ENCODE measurements around the gene CERS4.
"Not testable (repeated sequence)": the region's sequence is repeated elsewhere in the genome, so short reads cannot be mapped to it uniquely, and the experiment has no call there.

The CERS4 gene

DNA sequence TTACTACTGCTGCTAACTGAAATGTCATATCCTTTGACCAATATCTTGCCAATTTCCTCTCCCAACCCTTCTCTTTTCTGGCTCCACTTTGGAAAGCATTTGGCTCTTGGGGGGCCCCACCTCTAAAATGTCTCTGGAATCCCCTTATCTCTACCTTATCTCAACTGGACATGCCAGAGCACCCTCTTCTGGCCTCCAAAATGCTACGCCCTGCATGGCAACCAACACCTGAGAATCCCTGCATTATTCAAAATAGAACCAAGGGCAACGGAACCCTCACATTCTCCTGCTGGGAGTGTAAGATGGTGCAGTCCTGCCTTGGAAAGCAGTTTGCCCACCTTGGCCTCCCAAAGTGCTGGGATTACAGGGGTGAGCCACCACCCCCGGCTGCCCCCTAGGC is 35.3 kb downstream of the CERS4 start:
- ATAC-seq: no peak

DNA sequence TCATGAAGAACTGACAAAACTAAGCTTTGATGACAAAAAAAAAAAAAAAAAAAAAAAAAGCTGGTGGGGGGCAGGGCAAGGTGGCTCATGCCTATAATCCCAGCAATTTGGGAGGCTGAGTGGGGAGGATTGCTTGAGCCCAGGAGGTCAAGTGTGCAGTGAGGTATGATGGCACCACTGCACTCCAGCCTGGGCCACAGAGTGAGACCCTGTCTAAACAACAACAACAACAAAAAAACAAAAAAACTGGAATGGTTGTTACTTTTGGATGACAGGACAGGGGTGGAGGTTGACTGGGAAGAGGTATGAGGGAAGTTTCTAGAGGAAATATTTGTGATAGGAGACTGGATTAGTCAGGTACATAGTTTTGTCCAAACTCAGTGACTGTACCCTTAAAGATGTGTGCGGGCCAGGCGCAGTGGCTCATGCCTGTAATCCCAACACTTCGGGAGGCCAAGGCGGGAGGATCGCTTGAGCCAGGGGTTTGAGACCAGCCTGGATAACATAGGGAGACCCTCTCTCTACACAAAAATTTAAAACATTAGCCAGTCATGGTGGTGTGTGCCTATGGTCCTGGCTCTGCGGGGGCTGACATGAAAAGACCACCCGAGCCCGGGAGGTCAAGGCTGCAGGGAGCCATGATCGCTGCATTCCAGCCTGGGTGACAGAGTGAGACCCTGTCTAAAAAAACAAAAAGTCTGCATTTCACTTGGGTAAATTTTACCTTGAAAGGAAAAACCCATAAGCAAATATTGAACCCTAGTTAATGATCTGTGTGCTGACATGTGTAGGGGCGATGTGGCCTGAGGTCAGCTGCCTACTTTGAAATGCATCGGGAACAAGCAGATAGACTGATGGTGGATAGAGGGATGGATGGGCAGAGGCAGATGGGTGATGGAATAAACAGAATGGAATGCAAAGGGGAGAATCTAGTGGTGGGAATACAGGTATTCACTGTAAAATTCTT is 37.0 kb downstream of the CERS4 start:
- no peak for ATAC-seq

DNA sequence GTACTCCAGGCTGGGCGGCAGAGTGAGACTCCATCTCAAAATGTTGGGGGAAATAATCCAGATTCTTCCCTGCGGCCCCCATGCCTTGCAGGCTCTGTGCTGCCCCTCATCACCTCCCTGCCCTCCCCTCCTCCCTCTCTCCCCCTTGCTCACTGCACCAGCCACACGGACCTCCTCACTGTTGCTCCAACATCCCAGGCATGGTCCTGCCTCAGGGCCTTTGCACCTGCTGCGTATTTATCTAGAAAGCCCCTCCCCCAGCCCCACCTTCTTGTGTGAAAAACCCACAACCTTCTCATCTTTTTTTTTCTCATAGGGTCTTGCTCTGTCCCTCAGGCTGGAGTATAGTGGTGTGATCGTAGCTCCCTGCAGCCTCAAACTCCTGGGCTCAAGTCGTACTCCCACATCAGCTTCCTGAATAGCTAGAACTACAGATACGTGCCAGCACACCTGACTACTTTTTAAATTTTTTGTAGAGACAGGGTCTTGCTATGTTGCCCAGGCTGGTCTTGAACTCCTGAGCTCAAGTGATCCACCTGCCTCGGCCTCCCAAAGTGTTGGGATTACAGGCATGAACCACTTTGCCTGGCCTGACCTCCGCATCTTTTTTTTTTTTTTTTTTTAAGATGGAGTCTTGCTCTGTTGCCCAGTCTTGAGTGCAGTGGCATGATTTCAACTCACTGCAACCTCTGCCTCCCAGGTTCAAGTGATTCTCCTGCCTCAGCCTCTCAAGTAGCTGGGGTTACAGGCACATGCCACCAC is 38.1 kb downstream of the CERS4 start:
- ATAC-seq: not testable (repeated sequence)

DNA sequence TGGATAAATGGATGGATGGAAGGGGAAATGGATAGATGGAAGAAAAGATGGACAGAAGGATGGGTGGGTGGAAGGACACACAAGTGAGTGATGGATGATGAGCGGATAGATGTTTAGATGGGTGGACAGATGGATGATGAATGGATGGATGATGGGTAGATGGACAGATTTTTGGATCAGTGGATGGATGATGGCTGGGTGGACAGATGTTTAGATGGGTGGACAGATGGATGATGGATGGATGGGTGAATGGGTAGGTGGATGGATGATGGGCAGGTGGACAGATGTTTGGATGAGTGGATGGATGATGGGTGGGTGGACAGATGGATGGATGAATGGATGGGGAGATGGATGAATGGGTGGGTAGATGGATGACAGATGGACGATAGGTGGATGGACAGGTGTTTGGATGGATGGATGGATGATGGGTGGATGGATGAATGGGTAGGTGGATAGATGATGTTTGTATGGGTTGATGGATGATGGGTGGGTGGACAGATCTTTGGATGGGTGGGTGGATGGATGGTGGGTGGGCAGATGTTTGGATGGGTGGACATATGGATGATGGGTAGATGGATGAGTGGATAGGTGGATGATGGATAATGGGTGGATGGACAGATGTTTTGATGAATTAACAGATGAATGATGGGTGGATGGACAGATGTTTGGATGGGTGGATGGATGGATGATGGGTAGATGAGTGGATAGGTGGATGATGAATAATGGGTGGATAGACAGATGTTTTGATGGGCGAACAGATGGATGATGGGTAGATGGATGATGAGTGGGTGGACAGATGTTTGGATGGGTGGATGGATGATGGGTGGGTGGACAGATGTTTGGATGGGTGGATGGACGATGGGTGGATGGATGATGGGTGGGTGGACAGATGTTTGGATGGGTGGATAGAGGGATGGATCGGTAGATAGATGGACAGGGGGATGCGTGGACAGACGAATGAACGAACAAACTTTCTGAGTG is 39.5 kb downstream of the CERS4 start:
- no peak for ATAC-seq

DNA sequence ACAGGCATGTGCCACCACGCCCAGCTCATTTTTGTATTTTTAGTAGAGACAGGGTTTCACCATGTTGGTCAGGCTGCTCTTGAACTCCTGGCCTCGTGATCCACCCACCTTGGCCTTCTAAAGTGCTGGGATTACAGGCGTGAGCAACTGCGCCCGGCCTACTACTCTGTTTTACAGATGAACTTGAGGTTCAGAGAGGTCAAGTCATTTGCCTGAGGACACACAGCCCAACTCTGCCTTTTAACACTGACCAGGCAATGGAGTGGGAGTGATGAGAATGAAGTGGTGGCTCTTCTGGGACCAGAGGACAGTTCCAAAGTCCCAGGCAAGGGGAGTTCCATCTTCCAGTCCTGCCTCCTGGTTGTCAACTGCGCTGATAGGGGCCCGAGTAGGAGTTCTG is 41.4 kb downstream of the CERS4 start:
- ATAC-seq: no peak

DNA sequence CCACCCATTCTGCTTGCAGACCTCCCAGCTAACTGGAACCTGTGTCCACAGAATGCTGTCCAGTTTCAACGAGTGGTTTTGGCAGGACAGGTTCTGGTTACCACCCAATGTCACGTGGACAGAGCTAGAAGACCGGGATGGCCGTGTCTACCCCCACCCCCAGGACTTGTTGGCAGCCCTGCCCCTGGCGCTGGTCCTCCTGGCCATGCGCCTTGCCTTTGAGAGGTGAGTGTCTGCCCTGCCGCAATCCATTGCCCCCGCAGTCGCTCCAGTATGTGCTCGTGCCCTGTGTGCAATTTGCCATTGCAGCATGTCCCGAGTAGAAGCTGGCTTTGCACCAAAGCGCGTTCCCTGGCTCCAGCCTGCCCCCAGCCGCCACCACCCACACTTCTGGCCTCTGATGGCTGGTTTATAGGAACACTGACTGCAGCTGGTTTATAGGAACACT is 41.9 kb downstream of the CERS4 start:
- no peak for ATAC-seq

DNA sequence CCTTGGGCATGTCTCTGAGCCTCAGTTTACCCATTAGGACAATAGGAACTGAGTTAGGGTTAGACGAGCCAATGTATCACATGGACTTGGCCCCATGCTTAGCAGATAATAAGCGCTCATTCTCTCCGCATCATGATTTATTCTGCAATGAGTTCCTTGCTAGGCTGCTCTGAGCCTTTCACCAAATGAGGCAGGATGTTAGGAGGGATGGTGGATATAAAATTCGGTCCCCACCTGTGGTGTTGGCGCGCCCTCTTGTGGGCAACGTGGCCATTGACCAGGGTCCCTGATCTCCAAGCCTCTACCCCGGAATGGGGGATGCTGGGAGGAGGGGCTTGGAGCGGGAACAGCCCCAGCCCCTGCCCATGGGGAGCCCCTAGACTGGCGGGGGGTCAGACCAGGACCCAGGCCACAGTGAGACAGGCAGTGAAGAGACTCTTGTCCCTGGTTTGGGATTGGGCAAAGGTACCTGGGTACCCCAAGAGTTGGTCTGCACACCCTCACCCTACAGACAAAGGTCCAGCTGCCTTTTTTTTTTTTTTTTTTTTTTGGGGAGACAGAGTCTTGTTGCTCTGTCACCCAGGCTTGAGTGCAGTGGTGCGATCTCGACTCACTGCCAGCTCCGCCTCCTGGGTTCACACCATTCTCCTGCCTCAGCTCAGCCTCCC is 43.9 kb downstream of the CERS4 start:
- ATAC-seq: peak; percentile 86 to 94

DNA sequence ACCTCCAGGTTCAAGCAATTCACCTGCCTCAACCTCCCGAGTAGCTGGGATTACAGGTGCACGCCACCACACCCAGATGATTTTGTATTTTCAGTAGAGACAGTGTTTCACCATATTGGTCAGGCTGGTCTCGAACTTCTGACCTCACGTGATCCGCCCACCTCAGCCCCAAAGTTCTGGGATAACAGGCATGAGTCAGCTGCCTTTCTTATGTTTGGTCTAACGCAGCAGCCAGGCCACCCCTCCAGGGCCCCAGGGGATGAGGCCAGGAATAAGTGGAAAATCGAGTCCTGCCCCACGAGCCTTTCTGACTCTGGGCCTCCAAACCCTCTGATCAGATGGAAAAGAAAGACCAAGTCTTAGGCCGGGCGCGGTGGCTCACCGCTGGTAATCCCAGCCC is 44.5 kb downstream of the CERS4 start:
- ATAC-seq: no peak

DNA sequence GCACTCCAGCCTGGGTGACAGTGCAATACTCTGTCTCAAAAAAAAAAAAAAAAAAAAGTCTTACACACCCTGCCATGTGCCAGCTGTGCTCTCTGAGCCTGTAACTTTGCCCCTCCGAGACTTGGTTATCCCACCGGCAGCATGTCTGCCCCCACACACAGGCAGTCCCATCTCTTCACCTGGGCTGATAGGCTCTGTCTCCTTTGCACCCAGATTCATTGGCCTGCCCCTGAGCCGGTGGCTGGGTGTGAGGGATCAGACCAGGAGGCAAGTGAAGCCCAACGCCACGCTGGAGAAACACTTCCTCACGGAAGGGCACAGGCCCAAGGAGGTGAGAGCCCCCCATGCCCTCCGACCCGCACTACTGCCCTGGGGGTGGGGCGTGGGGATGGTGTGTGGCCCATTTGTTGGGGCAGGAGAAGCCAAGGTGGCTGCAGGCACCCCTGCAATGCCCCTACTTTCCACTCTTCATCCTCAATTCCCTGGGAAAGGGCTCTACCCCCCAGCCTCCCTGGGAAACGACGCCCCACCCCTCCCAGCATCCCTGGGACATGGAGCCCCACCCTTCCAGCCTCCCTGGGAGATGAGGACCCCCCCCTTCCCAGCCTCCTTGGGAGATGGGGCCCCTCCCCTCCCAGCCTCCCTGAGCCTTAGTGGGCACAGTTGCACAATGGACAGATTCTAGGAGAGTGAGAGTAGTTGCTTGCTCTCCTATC is 45.3 kb downstream of the CERS4 start:
- ATAC-seq: no peak

DNA sequence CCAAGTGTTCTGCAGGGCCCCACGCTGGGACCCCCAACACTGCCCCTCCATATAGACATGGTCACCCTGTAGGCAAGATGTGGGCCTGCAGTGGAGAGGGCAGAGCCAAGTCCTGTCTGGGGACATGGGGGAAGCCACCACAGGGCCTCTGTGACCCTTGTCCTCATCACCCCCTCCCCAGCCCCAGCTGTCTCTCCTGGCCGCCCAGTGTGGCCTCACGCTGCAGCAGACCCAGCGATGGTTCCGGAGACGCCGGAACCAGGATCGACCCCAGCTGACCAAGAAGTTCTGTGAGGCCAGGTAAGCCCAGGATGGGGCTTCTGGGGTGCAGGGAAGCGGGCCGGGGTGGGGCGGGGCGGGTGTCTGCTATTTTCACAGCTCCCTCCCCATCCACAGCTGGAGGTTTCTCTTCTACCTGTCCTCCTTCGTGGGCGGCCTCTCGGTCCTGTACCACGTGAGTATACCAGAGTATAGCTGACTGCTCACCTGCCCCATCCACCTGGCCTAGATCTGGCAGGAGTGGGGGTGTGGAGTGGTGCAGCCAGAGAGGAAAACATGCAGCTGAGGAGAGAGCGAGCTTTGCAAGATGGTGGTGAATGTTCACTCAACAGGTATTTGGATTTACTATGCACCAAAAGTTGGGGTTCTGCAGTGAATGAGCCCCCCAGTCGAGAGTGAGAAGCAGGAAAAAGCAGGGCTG is 46.4 kb downstream of the CERS4 start:
- ATAC-seq: no peak

DNA sequence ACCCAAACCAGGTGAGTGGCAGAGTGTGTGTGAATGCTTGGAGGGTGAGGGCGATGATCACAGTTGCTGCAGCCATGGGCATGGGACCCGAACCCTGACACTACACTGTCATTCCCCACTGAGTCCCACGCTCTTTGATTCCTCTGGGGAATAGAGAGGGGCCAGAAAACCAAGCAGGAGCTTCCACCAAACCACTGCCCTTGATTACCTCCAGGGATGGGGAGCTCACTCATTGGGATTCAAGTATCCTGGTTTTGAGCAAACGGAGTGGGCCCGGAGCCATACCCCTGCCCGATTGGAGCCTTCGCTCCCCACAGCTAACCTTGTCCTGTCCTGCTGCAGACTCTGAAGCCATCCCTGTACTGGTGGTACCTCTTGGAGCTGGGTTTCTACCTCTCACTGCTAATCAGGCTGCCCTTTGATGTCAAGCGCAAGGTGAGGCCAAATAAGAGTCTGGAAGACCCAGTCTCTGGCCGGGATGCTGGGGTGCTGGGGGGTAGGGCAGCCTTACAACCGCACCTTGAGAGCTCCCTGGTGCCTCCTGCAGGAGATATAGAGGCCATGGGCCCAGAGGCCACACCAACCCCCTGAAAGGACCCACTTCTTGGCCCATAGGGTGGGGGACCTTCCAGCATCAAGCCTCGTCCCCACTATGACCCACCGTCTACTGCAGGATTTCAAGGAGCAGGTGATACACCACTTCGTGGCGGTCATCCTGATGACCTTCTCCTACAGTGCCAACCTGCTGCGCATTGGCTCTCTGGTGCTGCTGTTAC is 47.3 kb downstream of the CERS4 start:
- no peak for ATAC-seq

DNA sequence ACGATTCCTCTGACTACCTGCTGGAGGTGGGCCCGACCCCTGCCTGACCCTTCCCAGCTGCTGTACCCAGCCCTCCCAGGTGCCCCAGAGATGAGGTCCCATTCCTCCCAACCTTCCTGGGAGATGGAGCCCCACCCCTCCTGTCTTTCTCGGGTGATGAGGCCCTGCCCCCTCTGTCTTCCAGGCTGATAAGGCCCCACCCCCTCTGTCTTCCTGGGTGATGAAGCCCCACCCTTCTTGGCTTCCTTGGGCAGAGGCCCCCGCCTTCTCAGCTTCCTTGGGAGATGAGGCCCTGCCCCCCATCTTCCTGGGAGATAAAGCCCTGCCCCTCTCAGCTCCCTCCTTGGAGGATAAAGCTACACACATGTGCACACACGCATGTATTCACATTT is 47.9 kb downstream of the CERS4 start:
- no peak for ATAC-seq

DNA sequence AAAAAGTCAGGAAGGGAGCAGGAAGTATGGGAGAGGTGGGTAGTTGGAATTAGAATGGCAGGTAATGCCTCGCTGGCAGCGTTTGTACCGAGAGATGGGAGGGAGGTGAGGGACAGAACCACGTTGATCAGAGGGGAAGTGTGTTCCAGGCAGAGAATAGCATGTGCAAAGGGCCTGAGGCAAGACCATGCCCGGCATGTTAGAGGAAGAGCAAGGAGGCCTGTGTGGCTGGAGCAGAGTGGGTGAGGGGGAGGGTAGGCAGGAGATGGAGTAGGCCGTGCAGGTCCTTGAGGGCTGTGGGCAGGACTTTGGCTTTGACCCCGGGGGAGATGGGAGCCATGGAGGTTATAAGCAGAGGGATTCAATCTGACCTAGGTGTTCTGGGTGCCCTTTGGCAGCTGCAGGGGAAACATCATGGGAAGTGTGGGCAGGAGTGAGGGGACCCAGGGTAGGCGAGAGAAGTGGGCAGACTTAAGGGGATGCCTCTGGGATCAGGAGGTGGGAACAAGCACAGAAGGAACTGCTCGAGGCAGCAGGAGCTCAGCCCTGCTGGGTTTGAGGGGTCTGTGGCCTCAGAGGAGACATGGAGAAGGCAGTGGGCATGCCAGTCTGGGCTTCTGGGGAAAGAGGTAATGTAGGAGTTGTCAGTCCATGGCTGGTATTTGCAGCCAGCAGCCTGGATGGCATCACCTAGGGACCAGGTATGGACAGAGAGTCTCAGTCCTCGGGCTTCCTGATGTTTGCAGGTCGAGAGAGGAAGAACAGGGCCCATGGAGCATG is 50.2 kb downstream of the CERS4 start:
- ATAC-seq: no peak

DNA sequence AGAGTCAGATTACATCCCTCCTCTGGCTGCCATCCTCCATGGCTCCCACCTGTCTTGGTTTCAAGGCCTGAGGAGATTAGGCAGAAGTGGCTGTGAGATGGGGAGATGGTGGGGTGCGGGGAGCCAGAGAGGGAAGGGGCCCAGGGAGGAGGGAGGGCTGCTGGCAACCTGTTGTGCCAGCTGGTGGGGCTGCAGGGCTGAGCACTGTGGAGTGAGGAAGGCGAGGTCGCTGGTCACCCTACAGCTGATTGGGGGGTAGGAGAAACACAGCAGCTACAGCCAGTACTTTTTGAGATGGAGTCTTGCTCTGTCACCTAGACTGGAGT is 50.7 kb downstream of the CERS4 start:
- no peak for ATAC-seq

DNA sequence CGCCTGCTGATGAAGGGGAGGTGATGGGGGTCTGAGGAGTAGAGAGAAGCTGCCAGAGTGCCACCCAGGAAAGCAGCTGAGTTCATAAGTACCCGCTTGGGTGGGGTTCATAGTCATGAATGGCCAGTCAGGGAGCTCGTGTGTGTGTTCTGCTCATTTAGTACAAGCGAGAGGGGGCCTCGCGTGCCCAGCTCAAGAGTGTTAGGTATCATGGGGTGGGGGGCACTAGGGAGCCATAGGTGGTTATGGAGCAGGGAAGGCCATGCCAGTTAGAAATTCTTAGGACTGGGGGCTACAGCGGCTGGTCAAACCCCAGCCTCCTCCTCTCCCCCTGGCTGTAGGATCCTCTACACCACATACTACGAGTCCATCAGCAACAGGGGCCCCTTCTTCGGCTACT is 52.2 kb downstream of the CERS4 start:
- no peak for ATAC-seq

DNA sequence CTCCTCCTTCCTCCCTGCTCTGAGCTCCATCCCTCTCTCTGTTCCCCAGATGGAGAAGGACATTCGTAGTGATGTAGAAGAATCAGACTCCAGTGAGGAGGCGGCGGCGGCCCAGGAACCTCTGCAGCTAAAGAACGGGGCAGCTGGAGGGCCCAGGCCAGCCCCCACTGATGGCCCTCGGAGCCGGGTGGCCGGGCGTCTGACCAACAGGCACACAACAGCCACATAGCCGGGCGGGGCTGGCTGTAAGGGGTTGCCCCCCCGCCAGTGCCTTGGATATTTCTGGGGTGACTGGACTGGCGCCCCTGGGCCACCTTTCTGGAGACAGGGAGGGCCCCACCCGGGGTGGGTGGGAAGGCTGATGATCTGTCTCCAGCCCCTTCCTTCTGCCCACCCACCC is 52.7 kb downstream of the CERS4 start:
- no peak for ATAC-seq

DNA sequence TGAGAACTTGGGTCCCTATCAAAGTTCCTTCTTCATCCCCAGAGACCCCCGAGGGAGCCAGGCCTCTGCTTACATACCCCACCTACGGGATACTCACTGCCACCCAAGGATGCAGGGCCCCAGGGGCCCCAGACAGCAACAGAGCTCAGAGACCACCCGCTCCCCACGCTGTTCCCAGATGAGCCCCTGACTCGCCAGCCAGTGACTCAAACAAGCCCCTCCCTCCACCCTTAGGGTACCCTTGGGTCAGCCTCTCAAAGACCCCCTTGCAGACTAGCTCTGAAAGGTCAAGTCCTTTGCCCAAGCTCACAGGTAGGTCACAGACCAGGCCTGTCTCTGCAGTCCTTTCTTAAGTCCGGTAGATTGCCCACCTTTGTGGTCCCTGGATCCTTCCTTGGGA is 53.3 kb downstream of the CERS4 start:
- ATAC-seq: no peak

DNA sequence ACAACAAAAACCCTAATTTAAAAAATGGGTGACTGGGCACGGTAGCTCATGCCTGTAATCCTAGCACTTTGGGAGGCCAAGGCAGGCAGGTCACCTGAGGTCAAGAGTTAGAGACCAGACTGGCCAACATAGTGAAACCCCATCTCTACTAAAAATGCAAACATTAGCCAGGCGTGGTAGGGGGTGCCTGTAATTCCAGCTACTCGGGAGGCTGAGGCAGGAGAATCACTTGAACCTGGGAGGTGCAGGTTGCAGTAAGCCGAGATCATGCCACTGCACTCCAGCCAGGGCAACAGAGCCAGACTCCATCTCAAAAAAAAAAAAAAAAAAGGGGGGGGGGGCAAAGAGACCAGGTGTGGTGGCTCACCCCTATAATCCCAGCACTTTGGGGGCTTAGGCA is 55.1 kb downstream of the CERS4 start:
- not testable (repeated sequence) for ATAC-seq

DNA sequence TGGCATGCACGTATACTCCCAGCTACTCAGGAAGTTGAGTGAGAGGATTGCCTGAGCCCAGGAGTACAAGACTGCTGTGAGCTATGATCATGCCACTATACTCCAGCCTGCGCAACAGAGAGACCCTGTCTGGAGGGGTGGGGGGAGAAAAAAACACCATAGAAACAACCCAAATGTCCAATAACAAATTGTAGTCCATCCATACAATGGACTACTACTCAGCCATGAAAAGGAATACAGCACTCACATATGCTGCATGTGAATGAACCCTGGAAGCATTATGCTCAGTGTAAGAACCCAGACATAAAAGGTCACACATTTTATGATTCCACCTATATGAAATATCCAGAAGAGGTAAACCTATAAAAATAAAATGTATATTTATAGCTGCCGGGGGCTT is 56.7 kb downstream of the CERS4 start:
- ATAC-seq: no peak
